Stimulated activated CD8-positive, alpha-beta memory T cell treated with anti-CD3 and anti-CD28 coated beads, Interleukin-7, amount 100 ng/mL, for 1 hour (primary cell): Measurements from ENCODE around the gene FNDC10.
"Not testable (repeated sequence)": the region's sequence is repeated elsewhere in the genome, so short reads cannot be mapped to it uniquely, and the experiment has no call there.

Experiments
- DNase-seq, 2 donors: peaks; one replicate each; pipeline ENCODE4 v3.0.0-alpha.2; 2020; ENCODE audit warnings: low read depth in 2 of 2

The FNDC10 gene

DNA sequence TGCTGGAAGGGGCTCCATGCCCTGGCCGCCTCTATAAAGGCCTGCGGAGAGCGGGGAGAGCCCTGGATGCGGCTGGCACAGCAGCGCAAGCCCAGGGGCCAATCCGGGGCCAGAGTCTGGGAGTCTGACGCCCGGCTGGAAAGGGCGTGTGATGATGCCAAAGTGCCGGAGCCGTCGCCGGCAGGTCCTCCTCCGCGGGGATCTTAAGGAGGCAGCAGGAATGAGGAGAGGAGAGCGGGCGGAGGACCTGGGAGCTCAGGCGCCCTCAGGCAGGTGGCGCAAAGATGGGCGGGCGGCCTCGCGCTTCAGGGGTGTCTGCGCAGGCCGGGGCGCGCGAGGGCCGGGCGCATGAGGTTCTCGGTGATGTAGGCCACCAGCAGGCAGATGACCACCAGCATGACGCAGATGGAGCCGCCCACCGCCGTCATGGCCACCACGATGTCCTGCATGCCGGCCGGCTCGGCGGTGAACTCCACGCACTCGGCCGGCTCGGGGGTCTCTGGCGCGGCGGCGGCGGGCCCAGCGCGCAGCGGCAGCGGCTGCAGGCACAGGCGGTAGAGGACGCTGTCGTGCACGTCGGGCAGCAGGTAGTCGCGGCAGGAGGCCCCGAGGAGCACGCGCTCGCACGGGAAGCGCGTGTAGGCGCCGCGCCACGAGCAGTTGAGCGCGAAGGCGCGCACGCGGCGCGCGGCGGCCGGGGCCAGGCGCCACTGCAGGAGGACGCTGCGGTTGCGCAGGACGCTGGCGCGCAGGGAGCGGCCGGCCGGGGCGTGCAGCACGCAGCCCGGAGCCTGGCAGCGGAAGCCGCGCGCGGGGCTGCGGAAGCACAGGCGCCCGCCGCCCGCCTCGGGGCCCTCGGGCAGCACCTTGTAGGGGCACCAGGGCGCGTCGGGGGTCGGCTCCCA is 653 bp downstream of the FNDC10 start:
- DNase-seq = no peak

GRCh38 chr1:1598720-1599029 is 1.3 kb downstream of the FNDC10 start:
- DNase-seq = no peak

DNA sequence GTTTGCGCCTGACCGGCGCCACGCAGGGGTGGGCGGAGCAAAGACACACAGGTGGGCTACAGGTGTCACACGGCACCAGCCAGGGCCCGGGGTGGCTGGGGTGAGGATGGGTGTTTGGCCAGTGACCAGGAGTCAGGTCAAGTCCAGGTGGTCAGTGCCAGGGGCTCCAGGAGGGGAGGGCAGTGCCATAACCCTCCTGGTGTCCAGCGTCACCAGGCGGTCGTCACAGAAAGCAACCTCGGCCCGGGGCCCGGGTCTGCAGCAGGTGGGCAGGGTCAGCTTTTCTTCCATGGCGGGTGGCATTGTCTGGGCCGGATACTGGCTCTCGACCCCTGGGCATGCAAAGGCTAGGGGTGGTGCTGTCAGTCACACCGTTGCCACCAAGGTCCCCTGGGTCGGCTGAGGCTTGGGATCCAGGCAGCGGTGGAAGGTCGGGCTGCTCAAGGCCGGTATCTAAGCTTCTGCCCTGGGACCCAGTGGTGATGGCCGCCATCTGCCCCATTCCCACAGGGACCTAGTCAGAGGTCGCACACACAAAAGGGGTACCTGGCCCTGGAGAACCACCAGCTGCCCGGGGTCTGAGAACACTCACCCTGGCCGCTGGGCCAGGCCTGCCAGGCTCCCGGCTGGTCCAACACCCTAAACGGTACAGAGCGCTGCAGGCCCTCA is 1.8 kb downstream of the FNDC10 start:
- DNase-seq = no peak

- no peak for DNase-seq
Observed at GRCh38 chr1:1597275-1597930, 2.5 kb downstream of the FNDC10 start.

DNA sequence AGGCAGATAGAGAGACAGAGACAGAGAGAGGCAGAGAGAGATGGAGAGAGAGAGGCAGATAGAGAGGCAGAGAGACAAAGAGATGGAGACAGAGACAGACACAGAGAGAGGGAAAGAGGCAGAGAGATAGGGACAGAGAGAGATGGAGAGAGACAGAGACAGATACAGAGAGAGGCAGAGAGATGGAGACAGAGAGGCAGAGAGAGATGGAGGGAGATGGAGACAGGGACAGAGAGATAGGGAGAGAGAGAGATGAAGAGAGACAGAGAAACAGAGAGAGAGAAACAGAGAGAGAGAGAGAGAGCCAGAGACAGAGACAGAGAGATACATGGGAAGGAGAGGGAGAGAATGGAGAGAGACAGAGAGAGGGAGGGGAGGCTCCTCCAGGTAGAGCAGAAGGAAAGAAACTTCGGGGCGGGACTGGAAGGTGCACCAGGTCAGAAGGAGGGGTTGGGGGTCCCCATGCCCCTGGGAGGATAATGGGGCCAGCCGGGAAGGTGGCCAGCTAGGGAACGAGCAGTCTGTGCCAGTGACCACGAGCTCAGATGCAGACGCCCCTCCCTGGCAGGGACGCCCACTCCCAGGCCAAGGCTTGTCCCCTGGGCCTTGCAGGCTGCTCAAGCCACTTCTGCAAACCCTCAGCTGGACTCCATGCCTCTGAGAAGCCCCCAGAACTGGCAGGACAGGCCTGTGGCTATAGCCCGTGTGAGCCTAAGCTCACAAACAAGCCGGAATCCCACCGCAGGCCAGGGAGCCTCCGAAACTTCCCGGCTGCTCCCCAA is 3.3 kb downstream of the FNDC10 start:
- no peak for DNase-seq

GRCh38 chr1:1595341-1595740 is 4.6 kb downstream of the FNDC10 start:
- not testable (repeated sequence) for DNase-seq

GRCh38 chr1:1594602-1595260 is 5.2 kb downstream of the FNDC10 start:
- no peak for DNase-seq

DNA sequence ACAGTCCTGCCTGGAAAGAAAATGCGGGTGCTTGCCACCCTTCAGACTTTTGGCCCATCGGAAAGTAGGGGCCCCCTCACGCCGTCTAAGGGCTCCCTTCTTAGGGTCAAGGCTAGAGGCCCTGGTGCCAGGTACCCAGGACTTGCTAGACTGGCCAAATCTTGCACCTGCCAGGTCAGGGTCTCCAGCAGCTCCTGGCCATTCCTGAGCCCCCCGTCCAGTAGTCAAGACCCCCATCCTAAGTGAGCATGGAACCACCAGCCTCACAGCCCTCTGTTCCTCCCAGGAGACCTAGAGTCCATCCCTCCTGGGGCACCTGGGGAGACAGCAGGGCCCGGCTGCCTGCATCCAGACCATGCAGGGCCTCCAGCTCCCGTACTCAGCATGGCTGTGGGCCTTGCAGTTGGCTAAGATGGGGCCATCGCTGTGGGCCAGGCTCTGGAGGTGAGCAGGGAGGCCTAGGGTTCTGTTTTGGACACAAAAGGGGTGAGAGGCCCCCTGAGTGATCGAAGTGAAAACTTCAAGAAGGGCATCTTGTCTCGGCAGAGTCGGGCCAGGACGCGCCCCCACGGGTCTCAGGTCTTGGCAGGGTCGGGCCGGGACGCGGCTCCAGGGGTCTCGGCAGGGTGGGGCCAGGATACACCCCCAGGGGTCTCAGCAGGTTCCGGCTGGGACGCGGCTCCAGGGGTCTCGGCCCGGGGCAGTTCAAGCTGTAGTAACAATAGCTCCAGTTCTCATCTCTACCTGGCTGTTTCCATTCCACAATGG is 5.9 kb downstream of the FNDC10 start:
- no peak for DNase-seq

DNA sequence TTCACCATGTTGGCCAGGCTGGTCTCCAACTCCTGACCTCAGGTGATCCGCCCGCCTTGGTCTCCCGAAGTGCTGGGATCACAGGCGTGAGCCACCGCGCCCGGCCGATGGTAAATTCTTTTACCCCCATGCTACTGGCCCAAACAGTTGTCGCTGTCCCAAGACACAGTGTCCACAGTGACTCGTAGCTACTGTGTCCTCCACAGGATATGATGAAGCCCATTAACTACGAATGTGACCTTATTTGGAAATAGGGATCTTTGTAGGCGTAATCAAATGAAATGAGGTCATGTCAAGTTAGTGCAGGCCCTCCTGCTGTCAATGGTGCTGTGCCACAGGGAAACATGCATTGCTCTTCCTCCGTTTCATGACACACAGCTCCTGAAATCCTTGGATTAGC is 8.5 kb downstream of the FNDC10 start:
- no peak for DNase-seq

DNA sequence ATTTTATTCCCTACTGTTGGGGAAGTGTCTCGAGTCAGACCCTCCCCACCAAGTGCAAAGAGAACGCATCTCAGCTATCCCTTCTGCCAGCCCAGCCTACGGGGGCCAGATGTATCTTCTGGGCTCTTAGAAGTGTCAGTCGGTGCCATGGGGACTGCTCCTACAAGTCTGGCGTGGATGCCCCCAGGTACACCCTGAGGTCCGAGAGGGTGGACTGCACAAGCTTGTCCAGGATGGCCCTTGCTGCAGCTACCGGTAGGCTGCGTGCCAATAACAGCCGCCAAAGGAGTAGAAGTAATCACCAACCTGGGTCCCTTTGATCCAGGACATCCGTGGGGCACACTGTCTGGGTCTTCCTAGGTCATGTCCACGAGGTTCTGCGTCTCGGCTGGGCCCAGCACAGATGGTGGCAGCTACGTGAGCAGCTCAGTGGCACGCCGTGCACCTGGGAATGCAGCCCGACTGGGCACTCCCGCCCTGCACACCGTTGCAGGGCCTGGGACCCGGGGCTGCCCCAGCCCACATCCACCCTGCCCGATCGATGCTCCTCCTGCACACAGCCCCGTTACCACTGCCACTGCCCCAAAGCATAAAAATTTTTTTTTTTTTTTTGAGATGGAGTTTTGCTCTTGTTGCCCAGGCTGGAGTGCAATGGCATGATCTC is 16.5 kb downstream of the FNDC10 start:
- DNase-seq = no peak

GRCh38 chr1:1582585-1583346 is 17.2 kb downstream of the FNDC10 start:
- no peak for DNase-seq

DNA sequence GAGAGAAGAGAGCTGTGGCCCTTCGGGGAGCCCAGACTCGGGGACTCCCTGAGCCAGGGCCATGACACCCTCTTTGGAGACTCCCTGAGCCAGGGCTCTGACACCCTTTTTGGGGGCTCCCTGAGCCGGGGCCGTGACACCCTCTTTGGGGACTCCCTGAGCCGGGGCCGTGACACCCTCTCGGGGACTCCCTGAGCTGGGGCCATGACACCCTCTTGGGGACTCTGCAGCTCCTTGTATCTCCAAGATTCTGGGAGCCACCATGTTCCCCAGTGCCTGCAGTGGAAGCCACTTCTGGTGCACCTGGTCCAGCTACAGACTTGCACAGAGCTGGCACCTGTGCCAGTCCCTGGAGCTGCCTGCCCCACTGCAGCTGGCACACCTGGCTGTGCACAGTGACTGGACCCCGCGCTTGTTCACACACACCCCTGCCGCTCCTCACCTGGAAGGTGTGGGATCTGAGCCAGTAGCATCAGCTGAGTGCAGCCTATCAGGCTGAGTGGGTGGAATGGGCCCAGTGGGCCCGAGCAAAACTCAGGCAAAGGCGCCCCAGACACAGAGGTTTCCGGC is 21.5 kb downstream of the FNDC10 start:
- DNase-seq = no peak

DNA sequence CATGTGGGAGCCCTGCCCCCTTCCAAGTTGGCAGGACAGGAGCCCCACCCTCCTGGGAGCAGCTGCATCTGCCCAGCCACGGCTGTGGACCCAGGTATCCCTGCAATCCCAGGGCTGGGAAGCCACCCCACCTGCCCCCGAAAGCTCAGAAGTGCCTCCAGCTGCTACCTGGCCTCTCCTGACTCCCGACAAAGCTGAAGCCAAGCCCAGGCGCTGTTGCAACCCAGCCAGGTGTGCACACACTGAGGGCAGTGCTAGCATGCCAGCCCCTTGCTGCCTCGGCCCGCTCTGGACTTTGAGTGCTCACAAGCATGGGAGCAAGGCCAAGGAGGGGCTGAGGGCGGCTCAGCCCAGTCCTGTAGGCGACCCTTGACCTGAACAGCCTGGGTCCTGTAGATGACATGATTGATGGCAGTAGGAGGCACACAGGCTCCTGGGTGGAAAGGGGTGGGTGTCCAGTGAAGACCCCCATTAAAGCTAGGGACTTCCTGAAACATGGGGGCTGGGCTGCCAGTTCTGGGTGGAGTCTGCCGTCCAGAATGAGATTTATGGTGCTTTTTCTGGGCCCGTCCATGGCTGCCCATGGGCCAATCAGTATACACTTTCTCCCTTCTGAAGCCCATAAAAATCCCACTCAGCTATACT is 22.4 kb downstream of the FNDC10 start:
- DNase-seq = no peak

- DNase-seq = peak; percentile 84 to 90
Observed at GRCh38 chr1:1574721-1575537, 25.0 kb downstream of the FNDC10 start, which contains the start of gene SSU72. Gene SSU72, minus strand, starts transcription at chr1:1574863. Its CDS starts 306 bp downstream, at chr1:1574557.

DNA sequence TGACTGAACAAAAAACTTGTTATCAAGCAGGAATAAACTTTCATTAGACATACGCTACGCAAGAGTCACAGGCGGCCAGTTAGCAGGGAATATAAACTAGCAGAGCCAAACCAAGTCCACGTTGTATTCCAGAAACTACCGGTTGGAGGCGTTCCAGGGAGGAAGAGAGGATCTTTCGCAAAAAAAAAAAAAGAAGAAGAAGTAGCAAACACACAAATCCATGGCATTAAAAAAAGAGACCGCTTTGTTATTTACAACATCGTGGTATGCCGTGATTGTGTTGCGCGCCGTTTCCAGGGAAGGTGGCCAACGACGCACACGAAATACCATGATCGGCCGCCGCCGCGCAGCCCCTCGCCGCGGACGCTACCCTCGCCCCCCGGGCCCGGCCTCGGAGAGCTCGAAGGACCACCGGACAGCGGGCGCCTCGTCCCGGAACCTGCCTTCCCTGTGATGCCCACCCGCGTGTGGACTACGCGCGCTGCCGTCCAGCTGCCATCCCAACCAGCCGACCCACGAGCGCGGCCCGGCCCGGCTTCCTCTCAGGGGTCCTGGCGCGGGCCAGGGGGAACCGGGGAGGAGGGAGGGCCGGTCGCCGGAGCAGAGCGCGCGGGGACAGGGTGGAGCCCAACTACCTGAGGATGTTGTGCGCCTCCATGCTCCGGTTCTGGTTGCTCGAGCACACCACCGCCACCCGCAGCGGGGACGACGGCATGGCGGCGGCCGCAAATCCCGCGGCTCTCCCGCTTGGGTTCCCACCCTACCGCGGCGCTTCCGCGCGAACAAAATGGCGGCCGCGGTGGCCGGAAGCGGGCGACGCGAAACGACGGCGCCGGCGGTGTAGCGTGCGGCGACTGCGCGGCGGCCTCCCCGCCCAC is 25.9 kb downstream of the FNDC10 start:
- DNase-seq = peak in 1 of 2 donors; percentile 37

DNA sequence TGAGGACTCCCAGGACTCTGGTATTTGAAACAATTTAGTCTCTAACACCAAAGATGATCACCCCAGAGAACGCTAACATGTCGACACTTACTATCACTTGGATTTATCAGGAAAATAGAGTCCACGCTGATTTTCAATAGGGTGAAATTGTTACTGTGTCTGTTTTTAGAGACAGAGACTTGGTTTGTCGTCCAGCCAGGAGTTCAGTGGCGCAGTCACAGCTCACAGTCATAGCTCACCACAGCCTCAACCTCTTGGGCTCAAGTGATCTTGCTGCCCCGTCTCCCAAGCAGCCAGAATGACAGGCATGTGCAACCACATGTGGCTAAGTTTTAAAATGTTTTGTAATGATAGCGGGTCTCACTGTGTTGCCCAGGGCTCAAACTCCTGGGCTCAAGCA is 30.6 kb downstream of the FNDC10 start:
- DNase-seq = no peak

DNA sequence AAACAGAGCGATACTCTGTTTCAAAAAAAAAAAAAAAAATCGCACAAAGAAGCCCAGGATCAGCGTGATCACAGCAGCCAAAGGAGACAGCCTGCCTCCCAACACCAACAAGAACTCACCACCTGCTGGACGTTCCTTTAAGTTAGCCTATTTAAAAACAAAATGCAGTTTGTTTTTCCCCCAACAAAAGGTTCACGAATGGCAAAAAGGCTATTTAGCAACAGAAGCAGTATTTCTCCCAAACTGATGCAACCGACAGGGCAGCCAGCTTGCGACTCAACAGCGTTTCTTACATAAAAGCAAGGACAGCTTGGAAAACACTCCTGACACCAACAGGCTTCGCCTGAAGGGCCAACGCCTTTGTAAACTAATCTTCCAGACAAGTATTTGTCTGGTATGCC is 32.0 kb downstream of the FNDC10 start:
- no peak for DNase-seq
